HG02588 (cell line): ENCODE results near the gene NEURL1.
A peak's percentile ranks its signal among the peaks of the same experiment; 100 is the strongest.
"Not testable (repeated sequence)": the region's sequence is repeated elsewhere in the genome, so short reads cannot be mapped to it uniquely, and the experiment has no call there.

ENCODE experiments used
- ATAC-seq: cut with Tn5 transposase; IDR thresholded peaks from one replicate; pipeline ENCODE4 v1.9.1; 2021; ENCODE audit warnings: mild to moderate bottlenecking, moderate library complexity; ENCODE audit not compliant: unreplicated experiment

NEURL1 gene

GRCh38 chr10:103463499-103463898 lies 30.0 kb upstream of the NEURL1 start:
- no peak for ATAC-seq

GRCh38 chr10:103465411-103466179 lies 27.9 kb upstream of the NEURL1 start:
- ATAC-seq: no peak

GRCh38 chr10:103466734-103467133 lies 26.8 kb upstream of the NEURL1 start:
- ATAC-seq: no peak

- ATAC-seq: peak; percentile 30
These were observed 26.1 kb upstream of the NEURL1 start for GRCh38 chr10:103467406-103467805.

GRCh38 chr10:103469201-103469600 lies 24.3 kb upstream of the NEURL1 start:
- ATAC-seq: no peak

- ATAC-seq: peak; percentile 74
These were observed 22.5 kb upstream of the NEURL1 start for GRCh38 chr10:103470761-103471653.

GRCh38 chr10:103472005-103472404 lies 21.5 kb upstream of the NEURL1 start:
- ATAC-seq: no peak

- no peak for ATAC-seq
These were observed 20.2 kb upstream of the NEURL1 start for GRCh38 chr10:103473261-103473671.

GRCh38 chr10:103474077-103474476 lies 19.4 kb upstream of the NEURL1 start:
- no peak for ATAC-seq

GRCh38 chr10:103475437-103475836 lies 18.1 kb upstream of the NEURL1 start:
- no peak for ATAC-seq

GRCh38 chr10:103476046-103476768 lies 17.3 kb upstream of the NEURL1 start:
- peak; percentile 32 for ATAC-seq

GRCh38 chr10:103478671-103479070 lies 14.8 kb upstream of the NEURL1 start:
- no peak for ATAC-seq

GRCh38 chr10:103479135-103479534 lies 14.4 kb upstream of the NEURL1 start, which contains the start of gene CALHM3:
TSS of gene CALHM3 (minus strand) at chr10:103479240. CDS start at chr10:103479032, 208 bp downstream.
- ATAC-seq: no peak

- no peak for ATAC-seq
These were observed 13.0 kb upstream of the NEURL1 start for GRCh38 chr10:103480521-103480920.

- ATAC-seq: no peak
These were observed 11.5 kb upstream of the NEURL1 start for GRCh38 chr10:103481974-103482531.

GRCh38 chr10:103486635-103487409 lies 6.7 kb upstream of the NEURL1 start:
- ATAC-seq: not testable (repeated sequence)

- no peak for ATAC-seq
These were observed 6.1 kb upstream of the NEURL1 start for GRCh38 chr10:103487410-103487708.

GRCh38 chr10:103490986-103491314 lies 2.6 kb upstream of the NEURL1 start:
- ATAC-seq: peak; percentile 17

- ATAC-seq: no peak
These were observed 1.7 kb upstream of the NEURL1 start for GRCh38 chr10:103491729-103492364.
